Natural killer cell (primary cell): ENCODE results near the gene SCTR. TPM values are rescaled to one million over a fixed set of nuclear protein-coding genes. Genes with fewer than 3 reads are reported as not detected.

ENCODE experiments used
- ATAC-seq, 3 donors: fragments of 150-1000 bp in 2 of 3; fragments of 200-7000 bp in 1 of 3; cut with Tn5 transposase; 1 replicate in 1 of 3; 2 replicates in 2 of 3; pipeline ENCODE4 v1.10.0; 2021; ENCODE audit warnings: mild to moderate bottlenecking in 2 of 3, moderate library complexity in 2 of 3
- DNase-seq, 2 donors: peaks; one replicate each; pipeline versions ENCODE4 v3.0.0 to v3.0.0-alpha.2; 2013 to 2021; ENCODE audit warnings: mixed read lengths in 1 of 2
- H3K27ac ChIP-seq: one replicate; pipeline ENCODE4 v1.5.1; 2013; ENCODE audit warnings: mild to moderate bottlenecking, low read length
- H3K27me3 ChIP-seq: one replicate; pipeline ENCODE4 v1.6.1; 2013; ENCODE audit warnings: low read length; ENCODE audit not compliant: control insufficient read depth, insufficient read depth
- H3K36me3 ChIP-seq: one replicate; pipeline ENCODE4 v1.6.1; 2013; ENCODE audit warnings: low read length; ENCODE audit not compliant: control insufficient read depth, insufficient read depth
- H3K4me1 ChIP-seq: one replicate; pipeline ENCODE4 v1.6.1; 2013; ENCODE audit warnings: low read length; ENCODE audit not compliant: control insufficient read depth, insufficient read depth
- H3K4me3 ChIP-seq: one replicate; pipeline ENCODE4 v1.5.1; 2013; ENCODE audit warnings: low read length
- H3K9me3 ChIP-seq: one replicate; pipeline ENCODE4 v1.6.1; 2013; ENCODE audit warnings: low read length; ENCODE audit not compliant: control insufficient read depth, insufficient read depth
- H3K27ac Mint-ChIP-seq, 2 donors: one replicate each; pipeline ENCODE4 v1.8.0; 2022; ENCODE audit warnings: mild to moderate bottlenecking in 2 of 2, mixed read lengths in 2 of 2, moderate library complexity in 1 of 2
- H3K27me3 Mint-ChIP-seq, 2 donors: one replicate each; pipeline ENCODE4 v1.8.0; 2022; ENCODE audit warnings: low read depth in 2 of 2, mixed read lengths in 2 of 2
- H3K36me3 Mint-ChIP-seq: one replicate; pipeline ENCODE4 v1.8.0; 2022; ENCODE audit warnings: mixed read lengths
- H3K4me1 Mint-ChIP-seq, 2 donors: one replicate each; pipeline ENCODE4 v1.8.0; 2022; ENCODE audit warnings: mixed read lengths in 2 of 2
- H3K4me3 Mint-ChIP-seq: one replicate; pipeline ENCODE4 v1.8.0; 2022; ENCODE audit warnings: mild to moderate bottlenecking, moderate library complexity, mixed read lengths
- H3K9me3 Mint-ChIP-seq, 2 donors: one replicate each; pipeline ENCODE4 v1.8.0; 2022; ENCODE audit warnings: mixed read lengths in 2 of 2
- WGBS: methylation state at CpG from one replicate; pipeline ENCODE4 v1.1.7; 2013; ENCODE audit warnings: missing lambda C conversion rate; ENCODE audit not compliant: insufficient coverage; 5-methylcytosine and 5-hydroxymethylcytosine counted together
- intact Hi-C: fragments of 100-400 bp; cut with micrococcal nuclease; formaldehyde crosslinking; loops from one replicate; pipeline ENCODE4 v1.14.2; 2022
- total RNA-seq, 4 donors: library from RNA; stranded (reverse); fragments of 120-200 nt in 1 of 4; gene quantifications; one replicate each; pipeline versions ENCODE4 v1.2.3 to v1.2.4, GENCODE V29; 2013 to 2022
- TF ChIP-seq, protein P1 (sequence below): fragments of 200-600 bp; IDR thresholded peaks from one replicate; pipeline ENCODE4 v1.8.0; 2022; ENCODE audit warnings: antibody characterized with exemption

The SCTR gene
- total RNA-seq, 3 donors from 2014 or later (not counting 1 experiment from before 2014, with no cell fraction given): not detected

DNA sequence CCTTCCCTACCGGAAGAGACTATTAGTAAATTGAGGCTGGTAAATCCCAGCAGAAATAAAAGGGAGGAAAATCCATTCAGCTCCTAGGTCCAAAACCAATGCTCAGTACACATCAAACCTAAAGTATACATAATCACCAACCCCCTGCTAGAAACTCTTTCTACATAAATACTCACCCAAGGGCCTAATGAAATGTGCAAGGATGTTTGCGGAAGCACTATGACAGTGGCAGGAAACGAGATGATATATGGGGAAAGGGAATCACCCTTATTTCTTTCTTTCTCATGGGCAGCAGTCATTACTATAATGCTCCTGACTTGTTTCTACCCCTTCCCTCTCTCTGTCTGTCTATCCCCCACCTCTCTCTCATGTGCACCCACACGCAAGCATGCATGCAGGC lies 1.3 kb upstream of the SCTR start:
- no peaks in the 10 kb centered on the region for H3K36me3 Mint-ChIP-seq
- ATAC-seq (no peak), DNase-seq (no peak)
- Histone ChIP-seq H3K27me3 (no peaks in the 10 kb centered on the region), H3K4me1 (no peaks in the 10 kb centered on the region), H3K9me3 (no peaks in the 10 kb centered on the region), H3K4me3 (no peak overlapping the region), H3K27ac (no peak overlapping the region), H3K36me3 (no peaks in the 10 kb centered on the region)
- no peaks in the 10 kb centered on the region for H3K9me3 Mint-ChIP-seq
- H3K4me1 Mint-ChIP-seq: peaks cover 0 to 5% of the 10 kb centered on the region in 2 donors
- H3K27ac Mint-ChIP-seq: no peak overlapping the region
- WGBS: 43% methylated on average over 2 of the region's 4 CpGs
- H3K4me3 Mint-ChIP-seq: no peak overlapping the region
- H3K27me3 Mint-ChIP-seq: peaks cover 48 to 50% of the 10 kb centered on the region in 2 donors
- TF ChIP-seq, protein P1, sequence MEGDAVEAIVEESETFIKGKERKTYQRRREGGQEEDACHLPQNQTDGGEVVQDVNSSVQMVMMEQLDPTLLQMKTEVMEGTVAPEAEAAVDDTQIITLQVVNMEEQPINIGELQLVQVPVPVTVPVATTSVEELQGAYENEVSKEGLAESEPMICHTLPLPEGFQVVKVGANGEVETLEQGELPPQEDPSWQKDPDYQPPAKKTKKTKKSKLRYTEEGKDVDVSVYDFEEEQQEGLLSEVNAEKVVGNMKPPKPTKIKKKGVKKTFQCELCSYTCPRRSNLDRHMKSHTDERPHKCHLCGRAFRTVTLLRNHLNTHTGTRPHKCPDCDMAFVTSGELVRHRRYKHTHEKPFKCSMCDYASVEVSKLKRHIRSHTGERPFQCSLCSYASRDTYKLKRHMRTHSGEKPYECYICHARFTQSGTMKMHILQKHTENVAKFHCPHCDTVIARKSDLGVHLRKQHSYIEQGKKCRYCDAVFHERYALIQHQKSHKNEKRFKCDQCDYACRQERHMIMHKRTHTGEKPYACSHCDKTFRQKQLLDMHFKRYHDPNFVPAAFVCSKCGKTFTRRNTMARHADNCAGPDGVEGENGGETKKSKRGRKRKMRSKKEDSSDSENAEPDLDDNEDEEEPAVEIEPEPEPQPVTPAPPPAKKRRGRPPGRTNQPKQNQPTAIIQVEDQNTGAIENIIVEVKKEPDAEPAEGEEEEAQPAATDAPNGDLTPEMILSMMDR: no peak
- intact Hi-C loops: no loop called here

DNA sequence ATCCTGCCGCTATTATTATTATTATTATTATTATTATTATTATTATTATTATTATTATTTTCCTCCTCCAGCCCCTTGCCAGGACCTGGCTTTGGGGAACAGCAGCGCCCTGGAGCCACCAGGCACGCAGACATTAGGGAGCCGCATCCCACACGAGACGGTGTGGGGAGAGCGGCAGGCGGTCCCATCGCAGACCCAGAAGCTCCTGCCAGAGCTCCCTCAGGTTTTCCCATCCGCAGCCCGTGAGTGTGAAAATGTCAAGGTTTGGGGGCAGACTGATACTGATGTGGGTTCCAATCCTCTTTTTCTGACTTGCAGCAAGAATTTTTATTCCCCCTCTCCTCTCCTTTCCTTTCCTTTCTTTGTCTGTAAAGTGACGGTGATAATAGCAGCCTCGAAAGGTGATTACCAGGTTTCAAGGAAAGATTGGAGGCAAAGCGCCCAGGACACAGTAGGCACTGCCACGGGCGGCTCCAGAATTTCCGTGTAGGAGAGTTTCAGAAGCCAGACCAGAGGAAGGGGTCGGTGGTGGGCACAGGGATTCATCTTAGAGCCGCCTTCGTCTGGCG lies 816 bp downstream of the SCTR start:
- no peak overlapping the region for H3K27ac Mint-ChIP-seq
- Histone ChIP-seq H3K4me3 (no peak overlapping the region), H3K27ac (no peak overlapping the region), H3K27me3 (no peaks in the 10 kb centered on the region), H3K4me1 (no peaks in the 10 kb centered on the region), H3K36me3 (no peaks in the 10 kb centered on the region), H3K9me3 (no peaks in the 10 kb centered on the region)
- no peaks in the 10 kb centered on the region for H3K9me3 Mint-ChIP-seq
- H3K4me1 Mint-ChIP-seq: peaks cover 0 to 5% of the 10 kb centered on the region in 2 donors
- 15% methylated on average over 20 of the region's 21 CpGs for WGBS
- H3K4me3 Mint-ChIP-seq: no peak overlapping the region
- ATAC-seq (no peak), DNase-seq (no peak)
- H3K27me3 Mint-ChIP-seq: peaks cover 46 to 50% of the 10 kb centered on the region in 2 donors
- H3K36me3 Mint-ChIP-seq: no peaks in the 10 kb centered on the region
- TF ChIP-seq, protein P1: no peak
- intact Hi-C loops: no loop called here

DNA sequence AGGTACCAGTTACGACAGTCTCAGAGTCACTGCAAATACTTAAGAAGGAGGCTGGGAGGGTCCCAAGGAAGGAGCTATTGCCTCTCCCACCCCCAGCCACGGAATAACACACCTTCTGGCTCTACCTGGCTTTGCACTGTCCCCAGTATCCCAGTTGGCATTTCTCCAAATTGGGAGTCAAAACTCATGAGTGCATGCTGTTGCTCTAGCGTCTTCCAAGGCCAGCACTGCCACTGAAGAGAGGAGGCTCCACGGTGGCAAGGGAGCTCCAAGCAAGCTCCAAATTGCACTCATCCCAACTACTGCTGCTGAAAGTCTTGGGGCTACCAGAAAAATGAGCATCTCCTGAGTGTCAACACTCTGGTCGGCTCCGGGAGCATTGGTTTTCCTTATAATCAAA lies 1.6 kb downstream of the SCTR start:
- TF ChIP-seq, protein P1: no peak
- Histone ChIP-seq H3K27ac (no peak overlapping the region), H3K27me3 (no peaks in the 10 kb centered on the region), H3K4me3 (no peak overlapping the region), H3K36me3 (no peaks in the 10 kb centered on the region), H3K4me1 (no peaks in the 10 kb centered on the region), H3K9me3 (no peaks in the 10 kb centered on the region)
- Mint-ChIP-seq H3K4me3 (no peak overlapping the region), H3K9me3 (no peaks in the 10 kb centered on the region), H3K27ac (no peak overlapping the region), H3K27me3 (peaks cover 40 to 49% of the 10 kb centered on the region in 2 donors), H3K4me1 (peaks cover 0 to 6% of the 10 kb centered on the region in 2 donors), H3K36me3 (no peaks in the 10 kb centered on the region)
- intact Hi-C loops: no loop called here
- DNase-seq: no peak
- no peak for ATAC-seq
- 65% methylated on average over 6 of the region's 6 CpGs for WGBS
